WTC11 (cell line): ENCODE measurements around the gene VDR. TPM values are rescaled to one million over a fixed set of nuclear protein-coding genes. Genes with fewer than 3 reads are reported as not detected.

Source experiments
- ATAC-seq: fragments of 200-7000 bp; cut with Tn5 transposase; 2 replicates; pipeline ENCODE4 v1.10.0; 2021; ENCODE audit warnings: mild to moderate bottlenecking, moderate library complexity
- CTCF ChIA-PET: fragments of 300-600 bp; sonication (Branson Sonifier 250); formaldehyde crosslinking; loops from one replicate; lab custom pipeline; 2021; ENCODE audit warnings: antibody characterized with exemption; lab: Charles Lee
- POLR2A ChIA-PET: fragments of 350-600 bp; sonication (Branson Sonifier 250); formaldehyde crosslinking; loops from one replicate; lab custom pipeline; 2021; ENCODE audit warnings: antibody characterized with exemption; lab: Charles Lee
- DNase-seq: peaks from one replicate; pipeline ENCODE4 v3.0.0; 2021; ENCODE audit warnings: low spot score
- H3K27ac Mint-ChIP-seq: 2 replicates; pipeline ENCODE4 v1.8.0; 2021; ENCODE audit warnings: mixed read lengths
- H3K27me3 Mint-ChIP-seq: 2 replicates; pipeline ENCODE4 v1.8.0; 2021; ENCODE audit warnings: low read depth, mild to moderate bottlenecking, moderate library complexity, mixed read lengths
- H3K36me3 Mint-ChIP-seq: 2 replicates; pipeline ENCODE4 v1.8.0; 2021; ENCODE audit warnings: mixed read lengths
- H3K4me1 Mint-ChIP-seq: 2 replicates; pipeline ENCODE4 v1.8.0; 2022; ENCODE audit warnings: mixed read lengths
- H3K4me3 Mint-ChIP-seq: 2 replicates; pipeline ENCODE4 v1.8.0; 2021; ENCODE audit warnings: mild to moderate bottlenecking, moderate library complexity, mixed read lengths
- H3K9me3 Mint-ChIP-seq: 2 replicates; pipeline ENCODE4 v1.8.0; 2021; ENCODE audit warnings: mixed read lengths
- AFF4 ChIP-seq: sonication (generic); formaldehyde crosslinking; IDR thresholded peaks from 2 replicates; pipeline ENCODE4 v1.8.1; 2023; ENCODE audit warnings: mild to moderate bottlenecking, missing genetic modification reagents, borderline replicate concordance
- ATF6 ChIP-seq: sonication (generic); formaldehyde crosslinking; IDR thresholded peaks from 2 replicates; pipeline ENCODE4 v1.8.1; 2023; ENCODE audit warnings: mild to moderate bottlenecking, missing genetic modification reagents
- CBFB ChIP-seq: sonication (generic); formaldehyde crosslinking; IDR thresholded peaks from 2 replicates; pipeline ENCODE4 v1.8.1; 2022; ENCODE audit warnings: mild to moderate bottlenecking, low read depth, missing genetic modification reagents
- E2F1 ChIP-seq: sonication (generic); formaldehyde crosslinking; IDR thresholded peaks from 2 replicates; pipeline ENCODE4 v1.8.0; 2022; ENCODE audit warnings: mild to moderate bottlenecking, missing genetic modification reagents
- E2F4 ChIP-seq: sonication (generic); formaldehyde crosslinking; IDR thresholded peaks from 2 replicates; pipeline ENCODE4 v1.8.1; 2022; ENCODE audit warnings: low read depth, mild to moderate bottlenecking, moderate library complexity, missing genetic modification reagents, borderline replicate concordance
- FOXP1 ChIP-seq: sonication (generic); formaldehyde crosslinking; IDR thresholded peaks from 2 replicates; pipeline ENCODE4 v1.8.0; 2022; ENCODE audit warnings: missing genetic modification reagents, mild to moderate bottlenecking, moderate library complexity, borderline replicate concordance
- FOXP4 ChIP-seq: sonication (generic); formaldehyde crosslinking; IDR thresholded peaks from 2 replicates; pipeline ENCODE4 v1.8.0; 2022; ENCODE audit warnings: mild to moderate bottlenecking, missing genetic modification reagents
- IRF1 ChIP-seq: sonication (generic); formaldehyde crosslinking; IDR thresholded peaks from 2 replicates; pipeline ENCODE4 v1.8.0; 2023; ENCODE audit warnings: missing genetic modification reagents
- KAT7 ChIP-seq: sonication (generic); formaldehyde crosslinking; IDR thresholded peaks from 2 replicates; pipeline ENCODE4 v1.8.1; 2023; ENCODE audit warnings: missing genetic modification reagents, mild to moderate bottlenecking, borderline replicate concordance
- NR2C2 ChIP-seq: sonication (generic); formaldehyde crosslinking; IDR thresholded peaks from 2 replicates; pipeline ENCODE4 v1.8.0; 2022; ENCODE audit warnings: mild to moderate bottlenecking, missing genetic modification reagents
- RELA ChIP-seq: sonication (generic); formaldehyde crosslinking; IDR thresholded peaks from 2 replicates; pipeline ENCODE4 v1.8.1; 2022; ENCODE audit warnings: missing genetic modification reagents, mild to moderate bottlenecking, borderline replicate concordance
- SOX15 ChIP-seq: fragments of 250-450 bp; sonication (Bioruptor Pico); IDR thresholded peaks from 2 replicates; pipeline ENCODE4 v1.9.0; 2021; ENCODE audit warnings: mild to moderate bottlenecking
- STAT6 ChIP-seq: sonication (generic); formaldehyde crosslinking; conservative IDR thresholded peaks from 2 replicates; pipeline ENCODE4 v1.8.1; 2023; ENCODE audit warnings: mild to moderate bottlenecking, low read depth, missing genetic modification reagents, moderate library complexity
- TEAD4 ChIP-seq: sonication (generic); formaldehyde crosslinking; IDR thresholded peaks from 2 replicates; pipeline ENCODE4 v1.8.0; 2022; ENCODE audit warnings: mild to moderate bottlenecking, missing genetic modification reagents
- ZNF232 ChIP-seq: sonication (generic); formaldehyde crosslinking; IDR thresholded peaks from 2 replicates; pipeline ENCODE4 v1.8.0; 2022; ENCODE audit warnings: mild to moderate bottlenecking, missing genetic modification reagents
- ZNF317 ChIP-seq: sonication (generic); formaldehyde crosslinking; IDR thresholded peaks from 2 replicates; pipeline ENCODE4 v1.8.1; 2023; ENCODE audit warnings: low read depth, mild to moderate bottlenecking, moderate library complexity, missing genetic modification reagents, borderline replicate concordance
- ZNF396 ChIP-seq: fragments of 250-450 bp; sonication (Bioruptor Pico); IDR thresholded peaks from 2 replicates; pipeline ENCODE4 v1.8.0; 2021; ENCODE audit warnings: mild to moderate bottlenecking, moderate library complexity, borderline replicate concordance
- ZNF512 ChIP-seq: sonication (generic); formaldehyde crosslinking; IDR thresholded peaks from 2 replicates; pipeline ENCODE4 v1.8.1; 2022; ENCODE audit warnings: missing genetic modification reagents, borderline replicate concordance
- ZNF671 ChIP-seq: fragments of 250-450 bp; sonication (Bioruptor Pico); IDR thresholded peaks from 2 replicates; pipeline ENCODE4 v1.8.0; 2021; ENCODE audit warnings: mild to moderate bottlenecking
- total RNA-seq: library from RNA; stranded (reverse); gene quantifications from 3 replicates; pipeline ENCODE4 v1.2.3, GENCODE V29; 2021

The VDR gene
- total RNA-seq, 1 experiment from 2014 or later = 1.3 TPM

- no peak for TF ChIP-seq STAT6
- TF ChIP-seq KAT7 (CRISPR knock-in tag) = no peak
- TF ChIP-seq NR2C2 (CRISPR knock-in tag) = no peak
- no peak for TF ChIP-seq E2F4 (CRISPR knock-in tag)
- no peak for TF ChIP-seq CBFB (CRISPR knock-in tag)
Observed at GRCh38 chr12:47888153-47888819, 16.5 kb downstream of the VDR start (continued).

GRCh38 chr12:47887529-47887928, 17.3 kb downstream of the VDR start:
- H3K27me3 Mint-ChIP-seq = peaks cover 4% of the 10 kb centered on the region
- ATAC-seq (no peak), DNase-seq (no peak)
- H3K4me3 Mint-ChIP-seq = no peak overlapping the region
- H3K9me3 Mint-ChIP-seq = no peaks in the 10 kb centered on the region
- H3K4me1 Mint-ChIP-seq = peaks cover 5% of the 10 kb centered on the region
- H3K27ac Mint-ChIP-seq = no peak overlapping the region
- ChIA-PET POLR2A (no interaction called here), CTCF (interaction anchor here (1.8 to 1.9 kb wide), 2 partner anchors 62 to 76 kb away, joined by 3 to 5 read pairs; partner anchors contain the start of gene TMEM106C)
- H3K36me3 Mint-ChIP-seq = no peaks in the 10 kb centered on the region
- TF ChIP-seq ZNF396 (CRISPR knock-in tag) (no peak), AFF4 (CRISPR knock-in tag) (no peak), IRF1 (CRISPR knock-in tag) (no peak), ZNF317 (CRISPR knock-in tag) (no peak), SOX15 (no peak), ZNF671 (CRISPR knock-in tag) (no peak), FOXP1 (no peak), FOXP4 (CRISPR knock-in tag) (no peak), ZNF512 (CRISPR knock-in tag) (no peak), E2F1 (CRISPR knock-in tag) (no peak), ATF6 (CRISPR knock-in tag) (no peak), RELA (CRISPR knock-in tag) (no peak), TEAD4 (CRISPR knock-in tag) (no peak), ZNF232 (CRISPR knock-in tag) (no peak)
